SK-N-SH (cell line): Measurements from ENCODE around the gene JPH2. TPM values are rescaled to one million over a fixed set of nuclear protein-coding genes. Genes with fewer than 3 reads are reported as not detected.

Experiments used
- CTCF ChIA-PET: fragments of 300-600, 350-600 bp; formaldehyde crosslinking; extraction: SDS; loops from one replicate; lab custom pipeline; 2021; lab: Yijun Ruan, JAX
- POLR2A ChIA-PET: fragments of 350-600 bp; sonication (Branson Sonifier 250); formaldehyde crosslinking; extraction: SDS; loops from one replicate; lab custom pipeline; 2020; ENCODE audit warnings: antibody characterized with exemption, inconsistent platforms; lab: Yijun Ruan, JAX
- DNase-seq: peaks from one replicate; pipeline ENCODE4 v3.0.0; 2012
- H2AFZ ChIP-seq: fragments of 200-600 bp; sonication (generic); 2 replicates; pipeline ENCODE4 v1.8.1; 2016; ENCODE audit warnings: antibody characterized with exemption, mild to moderate bottlenecking, low read depth
- H3F3A ChIP-seq: fragments of 200-600 bp; sonication (generic); replicated peaks from 2 replicates; pipeline ENCODE3; 2016; ENCODE audit warnings: antibody characterized with exemption, mild to moderate bottlenecking; ENCODE audit not compliant: insufficient read depth
- H3K27ac ChIP-seq, 2 experiments: fragments of 200-500 bp in 1 of 2; fragments of 200-600 bp in 1 of 2; sonication (Bioruptor generic) in 1 of 2; sonication (generic), shearing (Covaris generic) in 1 of 2; 2 replicates each; pipeline versions ENCODE4 v1.5.1 to v1.6.1; 2014 to 2016; ENCODE audit warnings: low read depth in 2 of 2, inconsistent platforms in 1 of 2, low read length in 1 of 2, mild to moderate bottlenecking in 1 of 2, mixed read lengths in 1 of 2
- H3K27me3 ChIP-seq: fragments of 200-600 bp; sonication (generic), shearing (Covaris generic); 2 replicates; pipeline ENCODE4 v1.6.1; 2016; ENCODE audit warnings: mixed run types; ENCODE audit not compliant: insufficient read depth
- H3K36me3 ChIP-seq, 2 experiments: fragments of 200-500 bp in 1 of 2; fragments of 200-600 bp in 1 of 2; sonication (Bioruptor generic) in 1 of 2; sonication (generic) in 1 of 2; replicated peaks in 1 of 2; 2 replicates each; pipeline versions ENCODE3 to v1.5.1; 2014 to 2016; ENCODE audit warnings: low read length in 1 of 2, mild to moderate bottlenecking in 1 of 2; ENCODE audit not compliant: insufficient read depth in 2 of 2, control insufficient read depth in 1 of 2
- H3K4me1 ChIP-seq, 2 experiments: fragments of 200-500 bp in 1 of 2; fragments of 200-600 bp in 1 of 2; sonication (Bioruptor generic) in 1 of 2; sonication (generic), shearing (Covaris generic) in 1 of 2; 2 replicates each; pipeline versions ENCODE4 v1.5.1 to v1.6.1; 2014 to 2016; ENCODE audit warnings: low read depth in 1 of 2, low read length in 1 of 2, mixed run types in 1 of 2; ENCODE audit not compliant: insufficient read depth in 2 of 2, control insufficient read depth in 1 of 2
- H3K4me2 ChIP-seq: fragments of 200-600 bp; sonication (generic), shearing (Covaris generic); 2 replicates; pipeline ENCODE4 v1.6.1; 2017; ENCODE audit warnings: mixed run types
- H3K4me3 ChIP-seq, 2 experiments: fragments of 200-500 bp in 1 of 2; fragments of 200-600 bp in 1 of 2; sonication (Bioruptor generic) in 1 of 2; sonication (generic), shearing (Covaris generic) in 1 of 2; 2 replicates each; pipeline versions ENCODE4 v1.5.1 to v1.8.1; 2014 to 2016; ENCODE audit warnings: low read depth in 2 of 2, inconsistent platforms in 1 of 2, low read length in 1 of 2, mild to moderate bottlenecking in 1 of 2, mixed read lengths in 1 of 2, moderate library complexity in 1 of 2
- H3K79me2 ChIP-seq: fragments of 200-600 bp; sonication (generic); 2 replicates; pipeline ENCODE4 v1.8.1; 2017; ENCODE audit warnings: mild to moderate bottlenecking; ENCODE audit not compliant: insufficient read depth
- H3K9ac ChIP-seq: fragments of 200-600 bp; sonication (generic); 2 replicates; pipeline ENCODE4 v1.6.1; 2017; ENCODE audit warnings: mixed run types
- H3K9me2 ChIP-seq: fragments of 200-600 bp; sonication (generic); 2 replicates; pipeline ENCODE4 v1.6.1; 2017; ENCODE audit warnings: mixed run types
- H3K9me3 ChIP-seq: fragments of 200-600 bp; sonication (generic); 2 replicates; pipeline ENCODE4 v1.6.1; 2017; ENCODE audit warnings: mixed run types, mild to moderate bottlenecking, moderate library complexity
- H4K20me1 ChIP-seq: fragments of 200-600 bp; sonication (generic); 2 replicates; pipeline ENCODE4 v1.6.1; 2017; ENCODE audit warnings: mild to moderate bottlenecking, mixed run types; ENCODE audit not compliant: insufficient read depth
- CHD2 ChIP-seq: fragments of 150-350 bp; IDR thresholded peaks from 2 replicates; pipeline ENCODE4 v1.6.1; 2018; ENCODE audit warnings: low read length; ENCODE audit not compliant: partially characterized antibody
- ELF1 ChIP-seq: IDR thresholded peaks from 2 replicates; pipeline ENCODE4 v1.4.0; 2012
- FOXJ3 ChIP-seq: sonication (generic); formaldehyde crosslinking; IDR thresholded peaks from 2 replicates; pipeline ENCODE4 v1.5.1; 2020; ENCODE audit warnings: mild to moderate bottlenecking, missing genetic modification reagents
- GABPA ChIP-seq: IDR thresholded peaks from 2 replicates; pipeline ENCODE4 v1.4.0; 2012; ENCODE audit warnings: low read depth, mild to moderate bottlenecking
- MXI1 ChIP-seq: IDR thresholded peaks from 2 replicates; pipeline ENCODE4 v1.6.1; 2012; ENCODE audit warnings: mild to moderate bottlenecking, low read depth, low read length, improper control_type of control experiment
- NFIC ChIP-seq: IDR thresholded peaks from 2 replicates; pipeline ENCODE4 v1.4.0; 2012; ENCODE audit warnings: borderline replicate concordance
- NRF1 ChIP-seq: IDR thresholded peaks from 2 replicates; pipeline ENCODE4 v1.6.1; 2012; ENCODE audit warnings: low read depth, mild to moderate bottlenecking, low read length
- SIN3A ChIP-seq: IDR thresholded peaks from 2 replicates; pipeline ENCODE4 v1.6.1; 2012; ENCODE audit warnings: low read depth, mild to moderate bottlenecking, low read length, moderate library complexity, borderline replicate concordance
- SMC3 ChIP-seq: IDR thresholded peaks from 2 replicates; pipeline ENCODE4 v1.6.1; 2012; ENCODE audit warnings: low read depth, low read length, improper control_type of control experiment
- TAF1 ChIP-seq: IDR thresholded peaks from 2 replicates; pipeline ENCODE4 v1.6.1; 2012; ENCODE audit warnings: low read depth, mild to moderate bottlenecking, low read length, moderate library complexity, borderline replicate concordance
- TCF12 ChIP-seq: IDR thresholded peaks from 2 replicates; pipeline ENCODE4 v1.4.0; 2012
- WGBS: methylation state at CpG from one replicate; pipeline ENCODE4 v1.1.6; 2017; ENCODE audit warnings: low lambda C conversion rate; 5-methylcytosine and 5-hydroxymethylcytosine counted together
- polyA plus RNA-seq, 3 experiments: library from polyadenylated mRNA; depleted of rRNA; stranded (reverse); fragments of >200 nt; gene quantifications; 2 replicates each; pipeline ENCODE4 v1.2.3, GENCODE V29; 2012
- TF ChIP-seq, protein P1 (sequence below): IDR thresholded peaks from 2 replicates; pipeline ENCODE4 v1.4.0; 2012; ENCODE audit warnings: low read depth, borderline replicate concordance
- TF ChIP-seq, protein P2 (sequence below): IDR thresholded peaks from 2 replicates; pipeline ENCODE4 v1.4.0; 2012; ENCODE audit warnings: low read depth, borderline replicate concordance
- TF ChIP-seq, protein P3 (sequence below): IDR thresholded peaks from 2 replicates; pipeline ENCODE4 v1.6.1; 2012; ENCODE audit warnings: mild to moderate bottlenecking, low read depth, low read length, moderate library complexity

The JPH2 gene
- polyA plus RNA-seq, 1 of the 3 experiments (the other 2 are of a cell fraction) = 0.67 TPM

DNA sequence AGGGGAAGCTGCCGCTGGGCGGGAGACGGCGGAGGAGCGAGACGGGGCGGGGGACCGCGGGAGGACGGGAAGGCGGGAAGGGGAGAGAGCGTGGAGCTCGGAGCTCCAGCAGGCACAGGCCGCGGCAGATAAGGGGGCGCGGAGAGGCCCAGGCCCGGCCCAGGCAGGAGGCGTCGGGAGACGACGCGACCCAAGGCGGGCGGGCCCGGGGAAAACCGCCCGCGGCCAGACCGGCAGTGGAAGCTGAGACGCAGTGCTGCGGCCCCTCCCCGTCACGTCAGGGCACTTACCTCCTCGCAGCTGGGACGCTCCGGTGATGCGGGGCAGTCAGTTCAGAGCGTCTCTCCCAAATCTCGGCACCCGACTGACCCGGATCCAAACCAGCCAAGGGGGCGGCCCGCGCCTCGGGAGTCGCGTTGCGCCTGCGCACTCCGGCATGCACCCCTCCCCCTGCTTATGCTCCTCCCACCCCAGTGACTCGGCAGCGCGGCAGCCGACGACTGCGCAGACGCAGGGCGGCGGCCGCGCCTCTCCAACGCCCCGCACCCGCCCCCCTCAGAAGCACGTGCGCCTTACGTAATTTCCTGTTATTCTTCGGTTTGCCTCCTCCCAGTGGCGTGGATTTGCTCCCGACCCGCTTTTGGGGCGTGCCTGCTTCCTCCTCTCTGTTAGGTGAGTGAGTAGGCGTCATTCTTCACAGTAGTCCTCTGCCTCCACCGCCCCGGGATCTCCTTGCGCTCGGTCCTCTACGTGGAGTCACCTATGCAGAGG lies 23.6 kb upstream of the JPH2 start, which contains the start of gene OSER1 (continued):
- TF ChIP-seq TAF1 (peak; percentile 78; the same call in 1 of the 2 replicates), FOXJ3 (CRISPR knock-in tag) (no peak), SMC3 (no peak), CHD2 (peak; percentile 50), MXI1 (peak; percentile 93)
- TF ChIP-seq, protein P1, sequence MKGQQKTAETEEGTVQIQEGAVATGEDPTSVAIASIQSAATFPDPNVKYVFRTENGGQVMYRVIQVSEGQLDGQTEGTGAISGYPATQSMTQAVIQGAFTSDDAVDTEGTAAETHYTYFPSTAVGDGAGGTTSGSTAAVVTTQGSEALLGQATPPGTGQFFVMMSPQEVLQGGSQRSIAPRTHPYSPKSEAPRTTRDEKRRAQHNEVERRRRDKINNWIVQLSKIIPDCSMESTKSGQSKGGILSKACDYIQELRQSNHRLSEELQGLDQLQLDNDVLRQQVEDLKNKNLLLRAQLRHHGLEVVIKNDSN = peak; percentile 90
- TF ChIP-seq, protein P2, sequence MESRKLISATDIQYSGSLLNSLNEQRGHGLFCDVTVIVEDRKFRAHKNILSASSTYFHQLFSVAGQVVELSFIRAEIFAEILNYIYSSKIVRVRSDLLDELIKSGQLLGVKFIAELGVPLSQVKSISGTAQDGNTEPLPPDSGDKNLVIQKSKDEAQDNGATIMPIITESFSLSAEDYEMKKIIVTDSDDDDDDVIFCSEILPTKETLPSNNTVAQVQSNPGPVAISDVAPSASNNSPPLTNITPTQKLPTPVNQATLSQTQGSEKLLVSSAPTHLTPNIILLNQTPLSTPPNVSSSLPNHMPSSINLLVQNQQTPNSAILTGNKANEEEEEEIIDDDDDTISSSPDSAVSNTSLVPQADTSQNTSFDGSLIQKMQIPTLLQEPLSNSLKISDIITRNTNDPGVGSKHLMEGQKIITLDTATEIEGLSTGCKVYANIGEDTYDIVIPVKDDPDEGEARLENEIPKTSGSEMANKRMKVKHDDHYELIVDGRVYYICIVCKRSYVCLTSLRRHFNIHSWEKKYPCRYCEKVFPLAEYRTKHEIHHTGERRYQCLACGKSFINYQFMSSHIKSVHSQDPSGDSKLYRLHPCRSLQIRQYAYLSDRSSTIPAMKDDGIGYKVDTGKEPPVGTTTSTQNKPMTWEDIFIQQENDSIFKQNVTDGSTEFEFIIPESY = 0 out of 2 replicates have a peak, but pooled peaks have one; percentile 37

DNA sequence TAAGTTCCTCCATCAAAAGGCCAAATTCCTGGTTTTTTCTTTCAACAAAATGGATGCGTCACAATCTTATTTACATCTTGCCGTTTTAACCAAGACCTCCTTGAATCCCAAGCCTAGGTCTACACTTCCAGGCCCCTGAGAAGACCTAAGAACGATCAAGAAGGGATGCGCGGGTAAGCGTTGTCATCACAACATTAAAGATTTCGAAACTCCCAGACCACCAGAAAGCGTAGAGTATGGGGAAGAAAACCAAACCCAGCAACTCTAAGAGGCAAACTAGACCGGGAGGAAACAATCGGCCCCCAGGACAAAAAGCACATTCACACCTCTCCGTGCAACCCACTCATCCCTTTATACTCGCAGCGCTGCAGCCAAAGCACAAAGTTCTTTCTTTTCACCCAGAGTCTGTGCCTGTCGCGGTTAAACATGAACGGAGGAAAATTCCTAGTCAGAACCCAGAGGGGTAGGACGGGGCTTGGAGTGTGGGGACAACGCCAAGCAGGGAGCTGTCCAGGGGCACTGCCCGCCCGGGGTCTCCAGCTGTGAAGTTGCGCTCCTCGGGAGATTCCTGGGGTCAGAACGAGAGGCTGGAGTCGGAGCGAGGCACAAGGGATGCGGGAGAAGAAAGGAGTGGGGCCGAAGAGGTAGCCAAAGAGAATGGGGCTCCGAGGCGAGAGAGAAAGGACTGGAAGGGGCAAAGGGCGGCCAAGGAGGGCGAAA lies 22.9 kb upstream of the JPH2 start:
- H3K4me3 ChIP-seq = peak overlapping the region; percentile 92 to 97
- POLR2A ChIA-PET = no interaction called here
- H3K9ac ChIP-seq = peak overlapping the region; percentile 97
- peaks cover 34% of the 10 kb centered on the region for H4K20me1 ChIP-seq
- H3K9me3 ChIP-seq = no peaks in the 10 kb centered on the region
- WGBS = under 1% methylated on average over 31 of the region's 31 CpGs
- peak overlapping the region; percentile 84 to 92 for H3K27ac ChIP-seq
- peak overlapping the region; percentile 94 for H3K4me2 ChIP-seq
- peak; percentile 39 for DNase-seq
- H3F3A ChIP-seq = peaks cover 13% of the 10 kb centered on the region
- H3K79me2 ChIP-seq = peaks cover 62% of the 10 kb centered on the region
- CTCF ChIA-PET = interaction anchor here (0.7 to 11.2 kb wide), 10 partner anchors 12 to 370 kb away, joined by 3 to 264 read pairs (median 3); partner anchors contain the start of gene FITM2
- no peaks in the 10 kb centered on the region for H3K9me2 ChIP-seq
- H2AFZ ChIP-seq = peak overlapping the region; percentile 11; the same call in 1 of the 2 replicates
- no peaks in the 10 kb centered on the region for H3K27me3 ChIP-seq
- peaks cover 10 to 17% of the 10 kb centered on the region in 2 experiments for H3K36me3 ChIP-seq
- peaks cover 11 to 19% of the 10 kb centered on the region in 2 experiments for H3K4me1 ChIP-seq
- TF ChIP-seq FOXJ3 (CRISPR knock-in tag) (no peak), SMC3 (no peak), NFIC (no peak), MXI1 (no peak), SIN3A (peak; percentile 34; the same call in 1 of the 2 replicates), TCF12 (no peak), ELF1 (no peak), TAF1 (no peak), GABPA (no peak), NRF1 (no peak)
- TF ChIP-seq, protein P3, sequence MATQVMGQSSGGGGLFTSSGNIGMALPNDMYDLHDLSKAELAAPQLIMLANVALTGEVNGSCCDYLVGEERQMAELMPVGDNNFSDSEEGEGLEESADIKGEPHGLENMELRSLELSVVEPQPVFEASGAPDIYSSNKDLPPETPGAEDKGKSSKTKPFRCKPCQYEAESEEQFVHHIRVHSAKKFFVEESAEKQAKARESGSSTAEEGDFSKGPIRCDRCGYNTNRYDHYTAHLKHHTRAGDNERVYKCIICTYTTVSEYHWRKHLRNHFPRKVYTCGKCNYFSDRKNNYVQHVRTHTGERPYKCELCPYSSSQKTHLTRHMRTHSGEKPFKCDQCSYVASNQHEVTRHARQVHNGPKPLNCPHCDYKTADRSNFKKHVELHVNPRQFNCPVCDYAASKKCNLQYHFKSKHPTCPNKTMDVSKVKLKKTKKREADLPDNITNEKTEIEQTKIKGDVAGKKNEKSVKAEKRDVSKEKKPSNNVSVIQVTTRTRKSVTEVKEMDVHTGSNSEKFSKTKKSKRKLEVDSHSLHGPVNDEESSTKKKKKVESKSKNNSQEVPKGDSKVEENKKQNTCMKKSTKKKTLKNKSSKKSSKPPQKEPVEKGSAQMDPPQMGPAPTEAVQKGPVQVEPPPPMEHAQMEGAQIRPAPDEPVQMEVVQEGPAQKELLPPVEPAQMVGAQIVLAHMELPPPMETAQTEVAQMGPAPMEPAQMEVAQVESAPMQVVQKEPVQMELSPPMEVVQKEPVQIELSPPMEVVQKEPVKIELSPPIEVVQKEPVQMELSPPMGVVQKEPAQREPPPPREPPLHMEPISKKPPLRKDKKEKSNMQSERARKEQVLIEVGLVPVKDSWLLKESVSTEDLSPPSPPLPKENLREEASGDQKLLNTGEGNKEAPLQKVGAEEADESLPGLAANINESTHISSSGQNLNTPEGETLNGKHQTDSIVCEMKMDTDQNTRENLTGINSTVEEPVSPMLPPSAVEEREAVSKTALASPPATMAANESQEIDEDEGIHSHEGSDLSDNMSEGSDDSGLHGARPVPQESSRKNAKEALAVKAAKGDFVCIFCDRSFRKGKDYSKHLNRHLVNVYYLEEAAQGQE = peak; percentile 88
- TF ChIP-seq, all 33 proteins: peak for 2
